A673 (cell line): Measurements from ENCODE around the gene ZNF566.

Source experiments
- EZH2 ChIP-seq: fragments of 200-600 bp; sonication (generic); IDR thresholded peaks from 2 replicates; pipeline ENCODE4 v1.6.1; 2017; ENCODE audit warnings: borderline replicate concordance, low read depth, mild to moderate bottlenecking, mixed read lengths, antibody characterized with exemption, low read length; ENCODE audit not compliant: poor library complexity, severe bottlenecking
- TF ChIP-seq, protein P1 (sequence below): fragments of 300-800, 200-600 bp; sonication (generic); conservative IDR thresholded peaks from 2 replicates; pipeline ENCODE4 v1.5.1; 2017; ENCODE audit warnings: low read depth, mild to moderate bottlenecking, antibody characterized with exemption, low read length, moderate library complexity, mixed read lengths

DNA sequence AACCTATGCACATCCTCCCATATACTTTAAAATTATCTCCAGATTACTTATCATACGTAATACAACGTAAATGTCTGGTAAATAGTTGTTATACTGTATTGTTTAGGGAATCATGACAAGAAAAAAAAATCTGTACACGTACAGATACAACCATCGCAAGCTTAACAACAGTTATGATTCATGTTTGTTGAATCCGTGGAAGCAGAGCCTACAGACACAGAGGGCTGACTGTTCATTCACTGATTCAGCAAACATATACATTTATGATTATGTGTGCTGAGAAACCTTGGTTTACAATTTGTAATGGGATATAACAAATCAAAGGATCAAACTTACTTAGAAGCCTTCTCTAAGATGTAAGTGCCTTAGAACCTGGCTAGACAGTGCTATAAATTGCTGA is 37.2 kb upstream of the ZNF566 start:
- TF ChIP-seq, protein P1, sequence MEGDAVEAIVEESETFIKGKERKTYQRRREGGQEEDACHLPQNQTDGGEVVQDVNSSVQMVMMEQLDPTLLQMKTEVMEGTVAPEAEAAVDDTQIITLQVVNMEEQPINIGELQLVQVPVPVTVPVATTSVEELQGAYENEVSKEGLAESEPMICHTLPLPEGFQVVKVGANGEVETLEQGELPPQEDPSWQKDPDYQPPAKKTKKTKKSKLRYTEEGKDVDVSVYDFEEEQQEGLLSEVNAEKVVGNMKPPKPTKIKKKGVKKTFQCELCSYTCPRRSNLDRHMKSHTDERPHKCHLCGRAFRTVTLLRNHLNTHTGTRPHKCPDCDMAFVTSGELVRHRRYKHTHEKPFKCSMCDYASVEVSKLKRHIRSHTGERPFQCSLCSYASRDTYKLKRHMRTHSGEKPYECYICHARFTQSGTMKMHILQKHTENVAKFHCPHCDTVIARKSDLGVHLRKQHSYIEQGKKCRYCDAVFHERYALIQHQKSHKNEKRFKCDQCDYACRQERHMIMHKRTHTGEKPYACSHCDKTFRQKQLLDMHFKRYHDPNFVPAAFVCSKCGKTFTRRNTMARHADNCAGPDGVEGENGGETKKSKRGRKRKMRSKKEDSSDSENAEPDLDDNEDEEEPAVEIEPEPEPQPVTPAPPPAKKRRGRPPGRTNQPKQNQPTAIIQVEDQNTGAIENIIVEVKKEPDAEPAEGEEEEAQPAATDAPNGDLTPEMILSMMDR = no peak
- no peak for TF ChIP-seq EZH2
